HCT116 (cell line): ENCODE results near the gene NAT10. TPM values are rescaled to one million over a fixed set of nuclear protein-coding genes. Genes with fewer than 3 reads are reported as not detected.

ENCODE experiments used
- ATAC-seq: fragments of 200-7000 bp; cut with Tn5 transposase; 2 replicates; pipeline ENCODE4 v1.9.1; 2020; ENCODE audit warnings: mild to moderate bottlenecking, moderate library complexity
- BruUV-seq: library from RNA; stranded (reverse); fragments of 400-500 nt; replicated peaks from 2 replicates; lab custom pipeline; 2021; lab: Mats Ljungman, UMichigan
- CTCF ChIA-PET: fragments of 300-600 bp; sonication (Branson Sonifier 250); formaldehyde crosslinking; loops from one replicate; lab custom pipeline; 2021; ENCODE audit warnings: antibody characterized with exemption; lab: Charles Lee
- POLR2A ChIA-PET: fragments of 300-600, 350-600 bp; sonication (Branson Sonifier 250); formaldehyde crosslinking; loops from one replicate; lab custom pipeline; 2021; ENCODE audit warnings: antibody characterized with exemption; lab: Charles Lee
- RAD21 ChIA-PET, 2 experiments: fragments of 300-600 bp; sonication (Branson Sonifier 250); formaldehyde crosslinking; loops; one replicate each; lab custom pipeline; 2023; ENCODE audit warnings: low total read pairs in 2 of 2; ENCODE audit not compliant: uncharacterized antibody in 2 of 2, unreplicated experiment in 2 of 2, low non-redundant PET in 1 of 2; lab: Charles Lee
- DNase-seq: peaks from one replicate; pipeline ENCODE4 v3.0.0-alpha.2; 2010; ENCODE audit warnings: low read depth, low spot score
- H2AFZ ChIP-seq: fragments of 200-600 bp; shearing (Covaris generic), sonication (generic); 2 replicates; pipeline ENCODE4 v1.6.1; 2017; ENCODE audit warnings: low read depth, mixed run types, mixed read lengths, antibody characterized with exemption, low read length; ENCODE audit not compliant: poor library complexity, severe bottlenecking
- H3K27ac ChIP-seq: 2 replicates; pipeline ENCODE4 v1.5.1; 2012; ENCODE audit warnings: low read depth, low read length
- H3K27me3 ChIP-seq: fragments of 200-600 bp; sonication (generic); 2 replicates; pipeline ENCODE4 v1.6.1; 2016; ENCODE audit warnings: mixed run types, low read length, mixed read lengths; ENCODE audit not compliant: insufficient read depth
- H3K36me3 ChIP-seq, 2 experiments: fragments of 200-500 bp in 1 of 2; fragments of 200-600 bp in 1 of 2; sonication (Bioruptor generic) in 1 of 2; sonication (generic) in 1 of 2; 2 replicates each; pipeline versions ENCODE4 v1.5.1 to v1.6.1; 2014 to 2016; ENCODE audit warnings: low read length in 2 of 2, inconsistent platforms in 1 of 2, mixed read lengths in 1 of 2, mixed run types in 1 of 2; ENCODE audit not compliant: insufficient read depth in 2 of 2, control insufficient read depth in 1 of 2
- H3K4me1 ChIP-seq, 2 experiments: fragments of 200-600 bp in 1 of 2; sonication (generic) in 1 of 2; 2 replicates each; pipeline versions ENCODE4 v1.5.1 to v1.6.1; 2012 to 2017; ENCODE audit warnings: low read length in 2 of 2, inconsistent platforms in 1 of 2, mild to moderate bottlenecking in 1 of 2, mixed read lengths in 1 of 2, mixed run types in 1 of 2, moderate library complexity in 1 of 2; ENCODE audit not compliant: insufficient read depth in 2 of 2, control insufficient read depth in 1 of 2
- H3K4me2 ChIP-seq: fragments of 200-600 bp; sonication (generic); 2 replicates; pipeline ENCODE4 v1.6.1; 2017; ENCODE audit warnings: mixed run types, low read length, mixed read lengths
- H3K4me3 ChIP-seq, 2 experiments: fragments of 200-600 bp in 1 of 2; sonication (generic) in 1 of 2; replicated peaks in 1 of 2; 2 replicates each; pipeline ENCODE4 v1.5.1; 2011 to 2016; ENCODE audit warnings: low read length in 2 of 2, control low read depth in 1 of 2, low read depth in 1 of 2, mild to moderate bottlenecking in 1 of 2, mixed read lengths in 1 of 2, mixed run types in 1 of 2
- H3K79me2 ChIP-seq: fragments of 200-600 bp; sonication (generic); 2 replicates; pipeline ENCODE4 v1.6.1; 2017; ENCODE audit warnings: mild to moderate bottlenecking, mixed run types, low read length, moderate library complexity, mixed read lengths; ENCODE audit not compliant: insufficient read depth
- H3K9ac ChIP-seq: fragments of 200-600 bp; sonication (generic); 2 replicates; pipeline ENCODE4 v1.6.1; 2016; ENCODE audit warnings: low read length, mixed read lengths
- H3K9me2 ChIP-seq: fragments of 200-600 bp; sonication (generic), shearing (Covaris generic); 2 replicates; pipeline ENCODE4 v1.6.1; 2017; ENCODE audit warnings: mixed run types, mild to moderate bottlenecking, moderate library complexity; ENCODE audit not compliant: insufficient read depth
- H3K9me3 ChIP-seq, 2 experiments: fragments of 200-500 bp in 1 of 2; fragments of 200-600 bp in 1 of 2; sonication (Bioruptor generic) in 1 of 2; sonication (generic) in 1 of 2; 2 replicates each; pipeline ENCODE4 v1.6.1; 2014 to 2017; ENCODE audit warnings: low read length in 2 of 2, mixed read lengths in 2 of 2, inconsistent platforms in 1 of 2, low read depth in 1 of 2, mild to moderate bottlenecking in 1 of 2, mixed run types in 1 of 2, moderate library complexity in 1 of 2; ENCODE audit not compliant: control insufficient read depth in 1 of 2, insufficient read depth in 1 of 2
- H4K20me1 ChIP-seq: fragments of 200-600 bp; sonication (generic), shearing (Covaris generic); 2 replicates; pipeline ENCODE4 v1.6.1; 2017; ENCODE audit warnings: mixed run types, mild to moderate bottlenecking, moderate library complexity; ENCODE audit not compliant: insufficient read depth
- CBX3 ChIP-seq: IDR thresholded peaks from 2 replicates; pipeline ENCODE4 v1.6.1; 2012; ENCODE audit warnings: low read depth
- CEBPB ChIP-seq: IDR thresholded peaks from 2 replicates; pipeline ENCODE4 v1.6.1; 2012; ENCODE audit warnings: low read depth
- CTCF ChIP-seq, 3 experiments: fragments of 200-600 bp in 1 of 3; sonication (generic) in 1 of 3; IDR thresholded peaks in 2 of 3; conservative IDR thresholded peaks in 1 of 3; 2 replicates each; pipeline ENCODE4 v1.5.1; 2012 to 2017; ENCODE audit warnings: low read depth in 2 of 3, low read length in 2 of 3, antibody characterized with exemption in 1 of 3, borderline replicate concordance in 1 of 3, control low read depth in 1 of 3, mild to moderate bottlenecking in 1 of 3, mixed read lengths in 1 of 3, mixed run types in 1 of 3, moderate library complexity in 1 of 3; ENCODE audit not compliant: insufficient read depth in 1 of 3
- EGR1 ChIP-seq: IDR thresholded peaks from 2 replicates; pipeline ENCODE4 v1.6.1; 2012; ENCODE audit warnings: low read depth
- ELF1 ChIP-seq: IDR thresholded peaks from 2 replicates; pipeline ENCODE4 v1.6.1; 2012; ENCODE audit warnings: low read depth, borderline replicate concordance
- EZH2 ChIP-seq: fragments of 200-600 bp; sonication (generic); IDR thresholded peaks from 2 replicates; pipeline ENCODE4 v1.6.1; 2017; ENCODE audit warnings: antibody characterized with exemption, mixed run types
- EZH2phosphoT487 ChIP-seq: fragments of 200-600 bp; IDR thresholded peaks from 2 replicates; pipeline ENCODE4 v1.6.1; 2018; ENCODE audit warnings: antibody characterized with exemption, borderline replicate concordance
- FOSL1 ChIP-seq: IDR thresholded peaks from 2 replicates; pipeline ENCODE4 v1.6.1; 2012; ENCODE audit warnings: low read depth
- MAX ChIP-seq: IDR thresholded peaks from 2 replicates; pipeline ENCODE4 v1.6.1; 2012
- POLR2AphosphoS5 ChIP-seq: IDR thresholded peaks from 2 replicates; pipeline ENCODE4 v1.6.1; 2011; ENCODE audit warnings: mild to moderate bottlenecking, low read depth, low read length, moderate library complexity
- RAD21 ChIP-seq: IDR thresholded peaks from 2 replicates; pipeline ENCODE4 v1.6.1; 2012; ENCODE audit warnings: low read depth, mild to moderate bottlenecking
- REST ChIP-seq: IDR thresholded peaks from 2 replicates; pipeline ENCODE4 v1.6.1; 2012; ENCODE audit warnings: low read depth
- SIN3A ChIP-seq: IDR thresholded peaks from 2 replicates; pipeline ENCODE4 v1.6.1; 2012; ENCODE audit warnings: low read depth
- SP1 ChIP-seq: IDR thresholded peaks from 2 replicates; pipeline ENCODE4 v1.6.1; 2012; ENCODE audit warnings: low read depth
- SRF ChIP-seq: IDR thresholded peaks from 2 replicates; pipeline ENCODE4 v1.6.1; 2012; ENCODE audit warnings: low read depth
- YY1 ChIP-seq: IDR thresholded peaks from 2 replicates; pipeline ENCODE4 v1.6.1; 2011; ENCODE audit warnings: low read length, low read depth, moderate library complexity, mild to moderate bottlenecking; ENCODE audit not compliant: insufficient replicate concordance; ENCODE audit errors: extremely low read depth
- ZFX ChIP-seq: fragments of 450-650 bp; IDR thresholded peaks from 2 replicates; pipeline ENCODE4 v1.6.1; 2017
- intact Hi-C: fragments of 100-400 bp; cut with micrococcal nuclease; formaldehyde crosslinking; loops from 2 replicates; pipeline ENCODE4 v1.10.0; 2022
- total RNA-seq: library from RNA; stranded (reverse); gene quantifications from one replicate; pipeline ENCODE4 v1.2.1, GENCODE V29; 2021; ENCODE audit not compliant: unreplicated experiment

Gene NAT10
- total RNA-seq, 1 experiment from 2014 or later = 101 TPM

- no TSS peak for BruUV-seq
- Histone ChIP-seq H3K4me3 (no peak overlapping the region), H3K27ac (no peak overlapping the region), H3K4me1 (no peaks in the 10 kb centered on the region), H3K9me3 (no peaks in the 10 kb centered on the region), H2AFZ (no peak overlapping the region), H3K4me2 (no peak overlapping the region)
- RAD21 ChIA-PET = no interaction called here
- no peak for ATAC-seq
- POLR2A ChIA-PET = no interaction called here
- TF ChIP-seq CEBPB (no peak), SP1 (no peak), ZFX (no peak), YY1 (no peak), SRF (no peak), CBX3 (no peak), POLR2AphosphoS5 (no peak), SIN3A (no peak), ELF1 (no peak), FOSL1 (no peak)
- TF ChIP-seq, all 23 proteins: peak for 0
- CTCF ChIA-PET = no interaction called here
- Histone ChIP-seq H3K9me2 (no peaks in the 10 kb centered on the region), H4K20me1 (0 out of 2 replicates have a peak, but pooled peaks cover 3% of the 10 kb centered on the region), H3K9ac (no peak overlapping the region), H3K27me3 (no peaks in the 10 kb centered on the region), H3K79me2 (no peaks in the 10 kb centered on the region; the same call in 1 of the 2 replicates), H3K36me3 (peaks cover 73 to 88% of the 10 kb centered on the region in 2 experiments)
- DNase-seq = no peak
- intact Hi-C loops = no loop called here
These were observed 37.6 kb downstream of the NAT10 start for GRCh38 chr11:34143048-34143447.

GRCh38 chr11:34145073-34145472, 39.6 kb downstream of the NAT10 start:
- TF ChIP-seq FOSL1 (no peak), CTCF (IDR thresholded peaks at IDR 0.05 in 2 of 3, conservative IDR thresholded peaks at IDR 0.05 in 1 of 3; ENCODE audit: borderline replicate concordance in 1 of 3, insufficient read depth in 1 of 3, low read depth in 2 of 3, low read length in 2 of 3) (no peak), EGR1 (no peak), CEBPB (no peak), REST (no peak), YY1 (no peak), MAX (no peak), EZH2 (no peak), RAD21 (no peak), EZH2phosphoT487 (no peak)
- TF ChIP-seq, all 23 proteins: peak for 0

More at GRCh38 chr11:34145073-34145472, 39.6 kb downstream of the NAT10 start:
- DNase-seq (no peak), ATAC-seq (no peak)
- 0 out of 2 replicates have a peak, but pooled peaks cover 3% of the 10 kb centered on the region for H4K20me1 ChIP-seq
- no peak overlapping the region for H3K9ac ChIP-seq
- CTCF ChIA-PET = no interaction called here
- intact Hi-C loops = no loop called here
- H3K4me1 ChIP-seq = no peaks in the 10 kb centered on the region
- H3K9me2 ChIP-seq = no peaks in the 10 kb centered on the region
- H3K27ac ChIP-seq = no peak overlapping the region
- BruUV-seq = no TSS peak
- no peak overlapping the region for H2AFZ ChIP-seq
- H3K4me3 ChIP-seq = no peak overlapping the region
- no peak overlapping the region for H3K4me2 ChIP-seq
- H3K9me3 ChIP-seq = no peaks in the 10 kb centered on the region
- RAD21 ChIA-PET = no interaction called here
- no peaks in the 10 kb centered on the region for H3K27me3 ChIP-seq
- POLR2A ChIA-PET = no interaction called here
- peaks cover 63 to 74% of the 10 kb centered on the region in 2 experiments for H3K36me3 ChIP-seq
- no peaks in the 10 kb centered on the region for H3K79me2 ChIP-seq
